Uterus (tissue), 2 donors: ENCODE measurements around the gene UVRAG.

Experiments
- CTCF ChIP-seq, 4 experiments: fragments of 200-600 bp in 2 of 4; fragments of 450-650 bp in 2 of 4; sonication (generic) in 2 of 4; IDR thresholded peaks; one replicate each; pipeline ENCODE4 v1.5.1; 2016 to 2019; ENCODE audit warnings: antibody characterized with exemption in 4 of 4, mild to moderate bottlenecking in 2 of 4, moderate library complexity in 1 of 4
- POLR2A ChIP-seq, 2 donors: fragments of 450-650 bp; IDR thresholded peaks; one replicate each; pipeline ENCODE4 v1.6.1; 2016; ENCODE audit warnings: antibody characterized with exemption in 2 of 2, mild to moderate bottlenecking in 1 of 2, moderate library complexity in 1 of 2

- TF ChIP-seq CTCF (IDR thresholded peaks at IDR 0.05), result no peak
- no peak for TF ChIP-seq POLR2A (IDR thresholded peaks at IDR 0.05)
These were observed 355.5 kb downstream of the UVRAG start for GRCh38 chr11:76170468-76170867.
